Rectal smooth muscle tissue (tissue), 1 donor: ENCODE data around the gene TNNT1.
"Not testable (repeated sequence)": the region's sequence is repeated elsewhere in the genome, so short reads cannot be mapped to it uniquely, and the experiment has no call there.

Experiments
- H3K27ac ChIP-seq: one replicate; pipeline ENCODE4 v1.7.0; 2013; ENCODE audit warnings: low read depth, low read length, inconsistent platforms
- H3K27me3 ChIP-seq: one replicate; pipeline ENCODE4 v1.7.0; 2013; ENCODE audit warnings: low read length; ENCODE audit not compliant: control insufficient read depth, insufficient read depth
- H3K36me3 ChIP-seq: one replicate; pipeline ENCODE4 v1.7.0; 2013; ENCODE audit warnings: low read length; ENCODE audit not compliant: control insufficient read depth, insufficient read depth
- H3K4me1 ChIP-seq: one replicate; pipeline ENCODE4 v1.7.0; 2013; ENCODE audit warnings: low read length; ENCODE audit not compliant: control insufficient read depth, insufficient read depth
- H3K4me3 ChIP-seq: one replicate; pipeline ENCODE4 v1.7.0; 2013; ENCODE audit warnings: low read length
- H3K9ac ChIP-seq: one replicate; pipeline ENCODE4 v1.7.0; 2013; ENCODE audit warnings: low read length

TNNT1 gene

GRCh38 chr19:55160986-55161365 is 12.0 kb upstream of the TNNT1 start:
- H3K27ac ChIP-seq = no peak overlapping the region
- H3K4me1 ChIP-seq = no peaks in the 10 kb centered on the region
- H3K36me3 ChIP-seq = no peaks in the 10 kb centered on the region
- no peak overlapping the region for H3K4me3 ChIP-seq
- H3K27me3 ChIP-seq = peaks cover 20% of the 10 kb centered on the region
- no peak overlapping the region for H3K9ac ChIP-seq

DNA sequence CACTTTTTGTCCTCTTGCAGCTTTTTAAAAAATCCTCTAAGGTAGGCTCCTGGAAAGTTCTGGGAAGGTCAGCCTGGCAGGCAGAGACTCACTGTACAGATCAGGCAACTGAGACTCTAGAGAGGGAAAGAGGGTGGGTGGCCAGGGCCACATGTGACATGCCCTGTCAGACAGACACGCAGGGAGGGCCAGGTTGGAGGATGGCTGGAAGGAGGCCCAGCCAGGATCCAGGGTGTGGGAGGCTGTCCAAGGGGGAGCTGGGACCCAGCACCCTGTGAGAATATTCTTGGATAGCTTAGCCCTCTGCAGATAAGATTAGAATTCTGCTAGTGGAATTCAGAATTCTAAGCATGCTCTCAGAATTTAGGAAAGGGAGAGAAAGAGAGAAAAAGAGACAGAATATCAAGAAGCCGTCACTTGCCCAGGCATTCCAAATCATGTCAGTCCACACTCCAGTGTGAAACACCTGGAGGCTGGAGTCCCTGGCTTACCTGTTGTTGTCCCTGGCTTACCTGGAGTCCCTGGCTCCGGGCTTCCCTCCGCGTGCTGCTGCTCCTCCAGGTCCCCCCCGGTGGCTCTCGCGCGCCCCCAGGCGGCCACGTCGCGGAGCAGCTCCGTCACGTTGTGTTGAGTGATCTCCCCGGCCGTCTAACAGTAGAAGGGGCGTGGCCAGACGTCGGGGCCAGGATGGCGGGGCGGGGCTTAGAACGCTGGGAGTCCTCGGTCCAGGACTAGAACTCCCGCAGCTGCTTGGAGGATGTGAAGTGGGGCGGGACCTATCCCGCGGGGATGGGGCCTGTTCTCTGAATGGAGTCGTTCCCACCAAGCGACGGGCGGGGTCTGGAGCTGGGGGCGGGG is 11.4 kb upstream of the TNNT1 start:
- H3K9ac ChIP-seq = no peak overlapping the region
- H3K36me3 ChIP-seq = no peaks in the 10 kb centered on the region
- no peak overlapping the region for H3K4me3 ChIP-seq
- peaks cover 14% of the 10 kb centered on the region for H3K27me3 ChIP-seq
- H3K4me1 ChIP-seq = no peaks in the 10 kb centered on the region
- no peak overlapping the region for H3K27ac ChIP-seq

- no peaks in the 10 kb centered on the region for H3K36me3 ChIP-seq
- no peaks in the 10 kb centered on the region for H3K4me1 ChIP-seq
- H3K4me3 ChIP-seq = no peak overlapping the region
- H3K9ac ChIP-seq = no peak overlapping the region
- H3K27ac ChIP-seq = no peak overlapping the region
- H3K27me3 ChIP-seq = peaks cover 16% of the 10 kb centered on the region
These were observed 10.1 kb upstream of the TNNT1 start for GRCh38 chr19:55158848-55159749.

GRCh38 chr19:55158423-55158822 is 9.4 kb upstream of the TNNT1 start:
- Histone ChIP-seq H3K4me3 (no peak overlapping the region), H3K9ac (no peak overlapping the region), H3K27me3 (peaks cover 16% of the 10 kb centered on the region), H3K27ac (no peak overlapping the region), H3K4me1 (no peaks in the 10 kb centered on the region), H3K36me3 (no peaks in the 10 kb centered on the region)

GRCh38 chr19:55157064-55157908 is 8.3 kb upstream of the TNNT1 start, which contains the start of gene TNNI3:
Gene TNNI3, minus strand, starts transcription at chr19:55157732. Its CDS starts 143 bp downstream, at chr19:55157589.
- Histone ChIP-seq H3K4me3 (no peak within 1 kb of the TSS), H3K27ac (no peak within 1 kb of the TSS)

GRCh38 chr19:55156202-55157063 is 7.4 kb upstream of the TNNT1 start:
- Histone ChIP-seq H3K27ac (no peak overlapping the region), H3K9ac (no peak overlapping the region), H3K27me3 (peaks cover 11% of the 10 kb centered on the region), H3K4me1 (no peaks in the 10 kb centered on the region), H3K36me3 (no peaks in the 10 kb centered on the region), H3K4me3 (peak overlapping the region; percentile 41)

More at GRCh38 chr19:55157064-55157908, 8.3 kb upstream of the TNNT1 start, which contains the start of gene TNNI3:
- Histone ChIP-seq H3K27me3 (peaks cover 16% of the 10 kb centered on the region), H3K4me1 (no peaks in the 10 kb centered on the region), H3K36me3 (no peaks in the 10 kb centered on the region), H3K9ac (no peak within 1 kb of the TSS)

GRCh38 chr19:55155784-55156183 is 6.8 kb upstream of the TNNT1 start:
- not testable (repeated sequence) for H3K27ac ChIP-seq
- peaks cover 11% of the 10 kb centered on the region for H3K27me3 ChIP-seq

DNA sequence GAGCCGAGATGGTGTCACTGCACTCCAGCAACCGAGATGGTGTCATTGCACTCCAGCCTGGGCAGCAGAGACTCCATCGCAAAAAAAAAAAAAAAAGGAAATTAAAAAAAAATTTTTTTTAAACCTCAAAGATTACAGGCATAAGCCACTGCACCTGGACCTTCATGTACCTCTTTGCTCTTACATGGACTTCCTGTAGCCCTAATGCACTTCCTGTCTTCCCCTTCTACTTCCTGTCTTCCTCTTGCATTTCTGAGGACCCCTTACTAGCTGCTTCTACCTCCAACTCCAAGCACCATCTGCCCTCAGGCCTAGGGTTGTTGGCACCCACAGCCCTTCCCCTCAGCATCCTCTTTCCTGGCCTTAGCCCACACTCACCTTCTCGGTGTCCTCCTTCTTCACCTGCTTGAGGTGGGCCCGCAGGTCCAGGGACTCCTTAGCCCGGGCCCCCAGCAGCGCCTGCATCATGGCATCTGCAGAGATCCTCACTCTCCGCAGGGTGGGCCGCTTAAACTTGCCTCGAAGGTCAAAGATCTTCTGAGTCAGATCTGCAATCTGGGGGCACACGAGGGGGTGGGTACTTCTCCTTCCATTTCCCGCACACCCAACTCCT is 4.8 kb upstream of the TNNT1 start:
- peaks cover 11% of the 10 kb centered on the region for H3K27me3 ChIP-seq
- no peaks in the 10 kb centered on the region for H3K36me3 ChIP-seq
- no peak overlapping the region for H3K27ac ChIP-seq
- H3K4me1 ChIP-seq = no peaks in the 10 kb centered on the region
- no peak overlapping the region for H3K9ac ChIP-seq
- H3K4me3 ChIP-seq = no peak overlapping the region

More at GRCh38 chr19:55155784-55156183, 6.8 kb upstream of the TNNT1 start:
- H3K9ac ChIP-seq, H3K4me1 ChIP-seq, H3K36me3 ChIP-seq: not testable (repeated sequence)
- peak overlapping the region; percentile 41 for H3K4me3 ChIP-seq

DNA sequence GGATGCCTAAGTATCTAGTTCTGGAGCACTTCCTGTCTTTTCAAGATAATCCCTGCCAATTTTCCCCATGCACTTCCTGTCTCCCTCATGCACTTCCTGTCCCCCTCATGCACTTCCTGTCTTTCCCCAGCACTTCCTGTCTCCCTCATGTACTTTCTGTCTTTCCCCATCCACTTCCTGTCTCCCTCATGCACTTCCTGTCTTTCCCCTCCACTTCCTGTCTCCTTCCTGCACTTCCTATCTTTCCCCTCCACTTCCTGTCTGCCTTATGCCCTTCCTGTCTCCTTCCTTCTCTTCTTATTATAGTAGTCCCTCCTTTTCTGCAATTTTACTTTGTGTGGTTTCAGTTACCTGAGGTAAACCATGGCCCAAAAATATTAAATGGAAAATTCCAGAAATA is 3.0 kb upstream of the TNNT1 start:
- H3K9ac ChIP-seq = no peak overlapping the region
- H3K4me1 ChIP-seq = no peaks in the 10 kb centered on the region
- no peak overlapping the region for H3K4me3 ChIP-seq
- H3K27ac ChIP-seq = no peak overlapping the region
- H3K27me3 ChIP-seq = peaks cover 16% of the 10 kb centered on the region
- no peaks in the 10 kb centered on the region for H3K36me3 ChIP-seq

DNA sequence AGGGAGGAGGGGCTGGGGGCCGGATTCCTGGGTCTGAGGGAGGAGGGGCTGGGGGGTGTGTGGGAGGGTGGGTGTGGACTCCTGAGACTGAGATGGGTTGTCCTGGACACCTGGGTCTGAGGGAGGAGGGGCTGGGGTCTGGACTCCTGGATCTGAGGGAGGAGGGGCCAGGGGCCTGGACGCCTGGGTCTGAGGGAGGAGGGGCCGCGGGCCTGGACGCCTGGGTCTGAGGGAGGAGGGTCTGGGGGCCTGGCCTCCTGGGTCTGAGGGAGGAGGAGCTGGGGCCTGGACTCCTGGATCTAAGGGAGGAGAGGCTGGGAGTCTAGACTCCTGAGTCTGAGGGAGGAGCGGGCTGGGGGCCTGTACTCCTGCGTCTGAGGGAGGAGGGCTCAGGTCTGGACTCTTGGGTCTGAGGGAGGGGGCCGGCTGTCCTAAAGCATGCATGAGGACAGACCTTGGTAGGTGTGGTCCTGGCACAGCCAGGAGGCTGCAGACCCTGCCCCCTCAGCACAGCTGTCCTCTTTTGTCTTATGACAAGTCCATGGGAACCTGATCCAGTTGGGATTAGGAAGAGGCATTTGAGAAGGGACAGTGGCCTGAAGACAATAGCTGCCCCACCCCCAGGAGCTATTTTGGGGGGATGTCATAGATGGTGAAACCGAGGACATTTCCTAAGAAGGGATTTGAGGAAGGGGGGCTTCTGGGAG is 1.3 kb downstream of the TNNT1 start:
- Histone ChIP-seq H3K4me1 (no peaks in the 10 kb centered on the region), H3K9ac (no peak overlapping the region), H3K36me3 (no peaks in the 10 kb centered on the region), H3K27ac (no peak overlapping the region), H3K4me3 (no peak overlapping the region), H3K27me3 (peaks cover 30% of the 10 kb centered on the region)
